ENCODE measurements around the gene CEP295NL. TPM values are rescaled to one million over a fixed set of nuclear protein-coding genes. Genes with fewer than 3 reads are reported as not detected.
"Not testable (repeated sequence)": the region's sequence is repeated elsewhere in the genome, so short reads cannot be mapped to it uniquely, and the experiment has no call there.

CEP295NL gene
- total RNA-seq, 1 donor from 2014 or later, result 1.3 TPM

GRCh38 chr17:78891406-78892061 is 11.5 kb downstream of the CEP295NL start:
- TF ChIP-seq, protein P1, sequence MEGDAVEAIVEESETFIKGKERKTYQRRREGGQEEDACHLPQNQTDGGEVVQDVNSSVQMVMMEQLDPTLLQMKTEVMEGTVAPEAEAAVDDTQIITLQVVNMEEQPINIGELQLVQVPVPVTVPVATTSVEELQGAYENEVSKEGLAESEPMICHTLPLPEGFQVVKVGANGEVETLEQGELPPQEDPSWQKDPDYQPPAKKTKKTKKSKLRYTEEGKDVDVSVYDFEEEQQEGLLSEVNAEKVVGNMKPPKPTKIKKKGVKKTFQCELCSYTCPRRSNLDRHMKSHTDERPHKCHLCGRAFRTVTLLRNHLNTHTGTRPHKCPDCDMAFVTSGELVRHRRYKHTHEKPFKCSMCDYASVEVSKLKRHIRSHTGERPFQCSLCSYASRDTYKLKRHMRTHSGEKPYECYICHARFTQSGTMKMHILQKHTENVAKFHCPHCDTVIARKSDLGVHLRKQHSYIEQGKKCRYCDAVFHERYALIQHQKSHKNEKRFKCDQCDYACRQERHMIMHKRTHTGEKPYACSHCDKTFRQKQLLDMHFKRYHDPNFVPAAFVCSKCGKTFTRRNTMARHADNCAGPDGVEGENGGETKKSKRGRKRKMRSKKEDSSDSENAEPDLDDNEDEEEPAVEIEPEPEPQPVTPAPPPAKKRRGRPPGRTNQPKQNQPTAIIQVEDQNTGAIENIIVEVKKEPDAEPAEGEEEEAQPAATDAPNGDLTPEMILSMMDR (IDR thresholded peaks at IDR 0.05), result no peak
- peaks cover 39% of the 10 kb centered on the region for H3K4me1 Mint-ChIP-seq (ENCODE audit: low read depth)
- H3K4me3 Mint-ChIP-seq (ENCODE audit: unreplicated experiment), result no peak overlapping the region
- no peaks in the 10 kb centered on the region for H3K9me3 Mint-ChIP-seq (ENCODE audit: low read depth)
- H3K27me3 Mint-ChIP-seq (ENCODE audit: low read depth), result no peaks in the 10 kb centered on the region
- H3K36me3 Mint-ChIP-seq (ENCODE audit: low read depth), result peaks cover 17% of the 10 kb centered on the region
- no peak overlapping the region for H3K27ac Mint-ChIP-seq (ENCODE audit: unreplicated experiment)
- DNase-seq (ENCODE audit: low spot score), result no peak

DNA sequence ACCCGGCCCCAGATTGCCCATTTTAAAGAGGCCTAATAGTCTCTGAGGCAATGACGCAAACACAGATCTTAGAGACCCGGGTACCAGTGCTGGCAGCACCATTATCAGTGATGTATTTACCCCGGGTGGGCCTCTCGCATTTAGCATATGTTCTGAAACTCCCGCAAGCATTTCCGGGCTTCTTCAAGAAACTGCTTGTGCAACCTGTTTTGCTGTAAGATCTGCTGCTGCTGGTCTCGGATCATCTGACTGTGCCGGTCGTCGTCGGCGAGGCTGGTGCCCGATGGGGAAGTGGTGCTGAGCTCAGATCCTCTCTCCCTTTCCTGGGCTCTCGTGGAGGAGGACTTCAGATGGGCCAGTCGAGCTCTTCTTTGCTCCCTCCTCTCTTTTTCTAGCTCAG is 12.5 kb downstream of the CEP295NL start:
- Mint-ChIP-seq H3K4me3 (ENCODE audit: unreplicated experiment) (no peak overlapping the region), H3K36me3 (ENCODE audit: low read depth) (peaks cover 17% of the 10 kb centered on the region), H3K9me3 (ENCODE audit: low read depth) (no peaks in the 10 kb centered on the region), H3K27ac (ENCODE audit: unreplicated experiment) (no peak overlapping the region), H3K4me1 (ENCODE audit: low read depth) (peaks cover 38% of the 10 kb centered on the region), H3K27me3 (ENCODE audit: low read depth) (no peaks in the 10 kb centered on the region)
- no peak for DNase-seq (ENCODE audit: low spot score)
- TF ChIP-seq, protein P1 (IDR thresholded peaks at IDR 0.05), result no peak

GRCh38 chr17:78890096-78890495 is 12.9 kb downstream of the CEP295NL start:
- H3K9me3 Mint-ChIP-seq (ENCODE audit: low read depth), result not testable (repeated sequence)

GRCh38 chr17:78889531-78889930 is 13.5 kb downstream of the CEP295NL start:
- no peaks in the 10 kb centered on the region for H3K9me3 Mint-ChIP-seq (ENCODE audit: low read depth)
- no peak overlapping the region for H3K27ac Mint-ChIP-seq (ENCODE audit: unreplicated experiment)
- TF ChIP-seq, protein P1 (IDR thresholded peaks at IDR 0.05), result no peak
- no peak overlapping the region for H3K4me3 Mint-ChIP-seq (ENCODE audit: unreplicated experiment)
- DNase-seq (ENCODE audit: low spot score), result no peak
- peaks cover 17% of the 10 kb centered on the region for H3K36me3 Mint-ChIP-seq (ENCODE audit: low read depth)
- no peaks in the 10 kb centered on the region for H3K27me3 Mint-ChIP-seq (ENCODE audit: low read depth)
- H3K4me1 Mint-ChIP-seq (ENCODE audit: low read depth), result peaks cover 38% of the 10 kb centered on the region

More at GRCh38 chr17:78890096-78890495, 12.9 kb downstream of the CEP295NL start:
- not testable (repeated sequence) for H3K27ac Mint-ChIP-seq (ENCODE audit: unreplicated experiment); DNase-seq (ENCODE audit: low spot score); H3K27me3 Mint-ChIP-seq (ENCODE audit: low read depth); H3K4me3 Mint-ChIP-seq (ENCODE audit: unreplicated experiment)
- Mint-ChIP-seq H3K36me3 (ENCODE audit: low read depth) (peaks cover 17% of the 10 kb centered on the region), H3K4me1 (ENCODE audit: low read depth) (peaks cover 37% of the 10 kb centered on the region)

- no peaks in the 10 kb centered on the region for H3K9me3 Mint-ChIP-seq (ENCODE audit: low read depth)
- H3K4me3 Mint-ChIP-seq (ENCODE audit: unreplicated experiment), result no peak overlapping the region
- no peak overlapping the region for H3K27ac Mint-ChIP-seq (ENCODE audit: unreplicated experiment)
- H3K27me3 Mint-ChIP-seq (ENCODE audit: low read depth), result no peaks in the 10 kb centered on the region
- DNase-seq (ENCODE audit: low spot score), result no peak
- peaks cover 17% of the 10 kb centered on the region for H3K36me3 Mint-ChIP-seq (ENCODE audit: low read depth)
- TF ChIP-seq, protein P1 (IDR thresholded peaks at IDR 0.05), result no peak
- peaks cover 41% of the 10 kb centered on the region for H3K4me1 Mint-ChIP-seq (ENCODE audit: low read depth)
These were observed 14.0 kb downstream of the CEP295NL start for GRCh38 chr17:78888941-78889518.

DNA sequence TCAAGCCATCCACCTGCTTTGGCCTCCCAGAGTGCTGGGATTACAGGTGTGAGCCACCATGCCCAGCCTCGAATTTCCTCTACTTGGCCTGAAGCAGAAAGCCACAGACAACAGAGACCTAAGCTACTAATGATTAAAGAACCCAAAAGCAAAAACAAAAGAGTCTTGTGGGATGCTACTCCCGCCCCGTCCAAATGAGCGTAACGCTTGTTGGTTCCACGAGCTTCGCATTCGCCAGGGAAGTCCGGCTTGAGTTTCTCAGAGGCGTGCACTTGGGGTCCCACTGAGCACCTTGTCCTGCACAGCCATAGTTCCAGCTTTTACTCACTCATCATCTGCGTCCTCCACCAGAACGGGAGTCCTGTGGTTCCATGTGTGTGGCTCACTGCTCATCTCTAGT is 16.0 kb downstream of the CEP295NL start:
- no peak for DNase-seq (ENCODE audit: low spot score)
- Mint-ChIP-seq H3K9me3 (ENCODE audit: low read depth) (no peaks in the 10 kb centered on the region), H3K27me3 (ENCODE audit: low read depth) (no peaks in the 10 kb centered on the region), H3K4me3 (ENCODE audit: unreplicated experiment) (no peak overlapping the region), H3K36me3 (ENCODE audit: low read depth) (peaks cover 13% of the 10 kb centered on the region), H3K27ac (ENCODE audit: unreplicated experiment) (no peak overlapping the region), H3K4me1 (ENCODE audit: low read depth) (peaks cover 58% of the 10 kb centered on the region)
- TF ChIP-seq, protein P1 (IDR thresholded peaks at IDR 0.05), result no peak
